HG03175 (cell line): ENCODE results near the gene PCDH12.
"Not testable (repeated sequence)": the region's sequence is repeated elsewhere in the genome, so short reads cannot be mapped to it uniquely, and the experiment has no call there.

Source experiments
- ATAC-seq: cut with Tn5 transposase; IDR thresholded peaks from one replicate; pipeline ENCODE4 v1.9.1; 2021; ENCODE audit warnings: mild to moderate bottlenecking, moderate library complexity; ENCODE audit not compliant: unreplicated experiment

PCDH12 gene

DNA sequence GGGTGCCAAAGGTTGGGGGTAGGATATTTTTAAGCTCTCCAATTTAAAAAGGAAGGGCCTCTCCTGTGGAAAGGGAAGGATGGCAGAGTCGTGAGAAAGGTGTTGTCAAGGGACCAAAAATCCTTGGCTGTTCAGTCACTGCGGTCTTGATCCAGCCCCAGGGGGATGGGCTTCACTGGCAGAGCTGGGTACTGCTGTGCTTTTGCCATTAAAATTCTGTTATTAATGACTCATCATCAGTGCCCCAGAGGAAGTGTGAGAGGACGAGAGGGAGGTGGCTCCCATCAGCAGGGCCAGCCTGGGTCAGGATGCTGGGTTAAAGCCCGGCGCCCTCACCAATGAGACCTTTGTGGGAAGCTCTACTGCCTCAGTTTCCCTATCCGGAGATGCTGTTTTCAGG is 16.7 kb downstream of the PCDH12 start:
- ATAC-seq, result no peak

DNA sequence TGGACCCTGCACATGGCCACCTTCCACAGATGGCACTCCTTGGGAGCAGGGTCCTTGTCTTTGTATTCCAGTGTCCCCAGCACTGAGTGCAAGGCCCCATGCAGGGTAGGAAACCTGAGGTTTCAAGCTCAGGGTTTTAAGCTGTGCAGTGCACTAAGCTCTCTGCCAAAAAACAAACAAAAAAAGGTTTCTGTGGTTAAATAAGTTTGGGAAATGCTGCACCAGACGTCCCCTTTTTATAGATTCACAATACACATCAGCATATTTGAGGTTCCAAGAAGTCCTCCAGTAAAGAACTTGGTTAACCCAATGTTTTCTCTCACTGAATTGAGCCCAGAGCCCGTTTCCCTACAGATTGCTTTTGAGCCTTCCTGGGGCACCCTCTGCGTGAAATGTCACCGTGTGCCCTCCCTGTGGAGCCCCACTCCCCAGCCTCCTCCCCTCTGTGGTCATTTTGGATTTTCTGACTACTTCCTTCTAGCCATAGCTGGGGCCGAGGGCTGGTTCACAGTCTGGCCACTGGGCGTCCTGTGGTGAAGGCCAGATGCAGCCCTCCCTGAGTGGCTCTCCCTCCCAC is 17.2 kb downstream of the PCDH12 start:
- no peak for ATAC-seq

DNA sequence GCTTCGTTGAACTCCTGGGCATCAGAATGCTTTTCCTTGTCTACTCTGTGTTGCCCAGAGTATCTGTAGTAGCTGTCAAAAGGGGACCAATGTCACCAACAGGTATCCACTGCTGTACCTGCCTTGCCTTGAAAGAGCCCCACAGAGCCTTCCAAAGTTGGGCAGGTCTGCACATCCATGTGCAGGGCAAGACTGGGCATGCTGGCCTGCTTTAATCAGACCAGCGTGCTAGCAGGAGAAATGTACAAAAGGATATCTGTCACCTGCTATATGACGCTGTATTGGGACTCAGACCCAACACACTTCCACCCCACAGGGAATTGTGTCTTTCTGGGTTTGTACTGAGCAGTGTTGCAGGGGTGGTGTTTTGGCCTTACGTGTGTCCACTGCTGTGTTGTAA is 22.5 kb downstream of the PCDH12 start:
- ATAC-seq, result no peak

DNA sequence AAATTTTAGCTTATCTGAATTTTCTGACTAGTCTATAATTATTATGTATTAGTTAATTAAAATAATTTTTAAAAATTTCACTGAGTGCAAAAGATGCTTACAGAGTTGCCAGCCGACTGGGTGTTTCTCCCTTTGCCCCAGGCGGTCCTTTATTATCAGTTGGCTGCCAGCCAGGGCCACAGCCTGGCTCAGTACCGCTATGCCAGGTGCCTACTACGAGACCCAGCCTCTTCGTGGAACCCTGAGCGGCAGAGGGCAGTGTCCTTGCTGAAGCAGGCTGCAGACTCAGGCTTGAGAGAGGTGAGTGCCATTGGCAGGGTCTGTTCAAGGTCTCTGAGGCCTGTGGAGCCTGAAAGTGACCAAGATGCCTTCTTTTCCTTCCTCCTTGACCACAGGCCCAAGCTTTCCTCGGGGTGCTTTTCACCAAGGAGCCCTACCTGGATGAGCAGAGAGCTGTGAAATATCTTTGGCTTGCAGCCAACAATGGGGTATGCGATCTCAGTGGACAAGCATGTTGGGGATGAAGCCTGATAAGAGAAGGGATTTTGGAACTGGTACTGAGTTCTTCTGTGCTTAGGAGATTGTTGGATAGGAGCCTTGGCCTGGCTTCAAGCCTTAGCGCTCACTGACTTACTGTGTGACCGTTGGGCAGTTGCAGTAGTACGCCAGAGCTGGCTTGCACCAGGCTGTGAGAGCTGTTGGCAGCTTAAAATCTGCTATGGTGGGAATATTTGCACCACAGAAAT is 23.7 kb downstream of the PCDH12 start:
- no peak for ATAC-seq

DNA sequence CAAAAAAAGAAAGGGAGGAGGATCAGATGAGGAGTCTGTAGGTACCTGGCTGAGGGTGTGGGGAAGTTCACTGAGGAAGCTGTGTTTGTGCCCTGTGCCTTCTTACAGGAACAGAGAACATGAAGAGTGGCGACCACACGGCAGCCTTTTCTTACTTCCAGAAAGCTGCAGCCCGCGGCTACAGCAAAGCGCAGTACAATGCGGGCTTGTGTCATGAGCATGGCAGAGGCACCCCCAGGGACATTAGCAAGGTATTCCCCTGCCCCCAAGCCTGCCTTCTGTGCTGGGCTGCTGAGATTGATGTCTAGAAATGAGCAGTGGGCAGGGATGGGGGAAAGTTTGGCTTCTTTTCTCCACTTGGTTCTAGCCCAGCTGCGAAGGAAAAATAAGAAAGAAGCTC is 24.9 kb downstream of the PCDH12 start:
- no peak for ATAC-seq

DNA sequence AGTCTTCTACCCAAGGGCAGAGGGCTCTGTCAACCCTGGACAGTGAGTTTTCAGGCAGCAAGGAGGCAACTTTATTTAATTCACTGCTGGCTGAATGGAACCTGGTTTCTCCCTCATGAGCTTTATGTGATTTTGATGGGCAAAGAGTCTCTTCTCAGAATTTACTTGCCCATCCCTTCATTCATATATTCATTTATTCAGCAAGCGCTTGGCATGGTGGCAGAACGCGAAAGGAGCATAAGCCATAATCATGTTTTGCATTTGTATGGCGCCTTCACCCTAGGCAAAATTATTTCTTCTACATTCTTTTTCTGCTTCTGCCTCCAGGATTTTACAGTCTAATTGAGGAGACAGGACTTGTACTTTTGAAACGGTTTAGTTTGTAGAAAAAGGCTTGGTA is 26.3 kb downstream of the PCDH12 start:
- ATAC-seq, result no peak

DNA sequence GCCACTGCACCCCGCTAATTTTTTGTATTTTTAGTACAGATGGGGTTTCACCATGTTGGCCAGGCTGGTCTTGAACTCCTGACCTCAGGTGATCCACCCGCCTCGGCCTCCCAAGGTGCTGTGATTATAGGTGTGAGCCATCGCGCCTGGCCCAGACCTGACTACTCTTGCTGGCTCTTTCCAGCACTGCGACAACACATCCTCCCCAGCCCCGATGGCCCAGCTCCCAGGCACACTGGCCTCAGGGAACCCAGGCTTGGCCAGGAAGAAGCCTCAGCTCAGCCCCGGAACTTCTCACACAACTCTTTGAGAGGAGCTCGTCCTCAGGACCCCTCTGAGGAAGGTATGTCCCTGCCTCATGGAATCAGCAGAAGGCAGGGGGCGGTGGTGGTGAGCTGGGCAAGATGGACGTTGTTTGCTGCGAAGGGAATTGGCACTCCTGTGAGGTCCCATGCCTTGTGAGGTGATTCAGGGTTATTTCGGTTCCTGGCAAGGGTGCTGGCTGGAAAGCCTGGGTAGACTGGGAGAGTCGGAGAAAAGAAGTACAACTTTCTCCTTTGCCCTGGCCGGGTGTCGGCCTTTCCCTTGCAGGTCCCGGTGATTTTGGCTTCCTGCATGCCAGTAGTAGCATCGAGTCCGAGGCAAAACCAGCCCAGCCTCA is 28.5 kb downstream of the PCDH12 start:
- ATAC-seq, result no peak

DNA sequence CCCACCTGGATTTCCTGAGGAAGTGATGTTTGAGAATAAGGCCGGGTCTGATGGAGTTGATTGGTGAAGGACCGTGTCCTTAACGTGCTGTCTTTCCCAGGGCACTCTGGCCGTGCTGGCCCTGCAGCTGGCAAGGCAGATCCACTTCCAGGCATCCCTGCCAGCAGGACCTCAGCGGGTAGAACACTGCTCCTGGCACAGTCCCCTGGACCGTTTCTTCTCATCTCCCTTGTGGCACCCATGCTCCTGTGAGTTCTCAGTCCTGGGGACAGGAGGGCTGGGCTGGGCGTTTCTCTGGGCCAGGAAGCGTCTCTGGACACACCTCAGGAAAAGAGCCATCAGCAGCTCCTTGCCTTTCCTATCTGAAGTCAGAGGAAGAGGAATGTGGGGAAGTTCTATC is 30.0 kb downstream of the PCDH12 start:
- no peak for ATAC-seq

DNA sequence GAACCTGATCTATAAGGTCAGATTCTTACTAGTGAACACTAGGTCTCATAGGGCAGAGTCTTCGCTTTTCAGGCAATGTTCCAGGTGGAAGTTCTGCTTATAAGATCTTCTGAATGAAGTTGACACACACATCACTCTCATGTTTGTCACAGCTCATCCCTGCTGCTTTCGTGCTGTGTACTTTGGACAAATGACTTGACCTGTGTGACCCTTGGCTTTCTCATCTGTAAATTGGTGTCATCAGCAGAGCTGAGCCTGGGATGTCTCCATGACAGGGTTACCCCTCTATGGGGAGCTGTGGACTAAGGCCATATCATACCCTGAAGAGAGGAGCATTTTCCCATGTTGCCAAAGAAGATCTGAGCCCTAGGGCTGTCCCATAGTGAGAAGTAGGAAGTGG is 31.6 kb downstream of the PCDH12 start:
- ATAC-seq, result no peak

DNA sequence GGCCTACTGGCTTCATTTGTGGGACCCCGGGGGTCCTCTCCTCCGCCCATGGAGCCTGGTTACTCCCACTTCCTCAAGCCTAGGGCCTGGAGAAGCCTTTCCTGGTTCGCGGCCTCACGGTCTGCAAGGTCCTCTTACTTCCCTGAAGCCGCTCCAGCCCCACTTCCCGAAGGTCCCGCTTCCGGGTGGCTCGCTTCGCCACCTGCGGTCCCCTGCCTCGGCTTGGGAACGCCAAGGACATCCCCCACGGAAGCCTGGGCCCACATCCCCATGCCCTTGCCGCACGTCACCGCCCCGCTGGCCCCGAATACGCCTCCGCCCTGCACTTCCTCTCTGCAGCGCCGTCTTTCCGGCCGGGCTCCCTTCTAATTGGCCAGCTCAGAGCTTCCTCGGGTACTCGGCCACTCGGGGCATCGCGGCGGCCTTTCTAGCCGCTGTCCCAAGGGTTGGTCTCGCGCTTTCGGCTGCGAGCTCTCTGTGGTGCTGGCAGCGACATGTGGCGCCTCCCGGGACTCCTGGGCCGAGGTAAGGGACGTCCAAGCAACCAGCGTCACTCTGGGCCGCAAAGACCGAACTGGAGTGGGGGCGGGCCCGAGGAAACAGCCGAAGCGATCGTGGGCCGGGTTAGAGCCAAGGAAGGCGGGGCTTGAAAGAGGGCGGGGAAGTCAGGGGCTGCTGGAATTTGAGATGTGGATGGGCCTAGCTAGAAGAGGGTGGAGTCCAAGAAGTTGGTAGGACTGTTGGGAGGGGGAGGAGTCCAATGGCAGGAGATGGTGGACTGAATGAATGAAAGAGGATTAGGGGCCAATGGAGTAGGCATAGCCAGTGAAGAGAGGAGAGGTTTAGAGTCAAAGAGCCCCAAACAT is 34.3 kb downstream of the PCDH12 start, which contains the start of gene DELE1:
DELE1 (plus strand) TSS at position 424 of the 866 bp plus-strand sequence; CDS start at position 495, 71 bp downstream.
- peak; percentile 98 for ATAC-seq

DNA sequence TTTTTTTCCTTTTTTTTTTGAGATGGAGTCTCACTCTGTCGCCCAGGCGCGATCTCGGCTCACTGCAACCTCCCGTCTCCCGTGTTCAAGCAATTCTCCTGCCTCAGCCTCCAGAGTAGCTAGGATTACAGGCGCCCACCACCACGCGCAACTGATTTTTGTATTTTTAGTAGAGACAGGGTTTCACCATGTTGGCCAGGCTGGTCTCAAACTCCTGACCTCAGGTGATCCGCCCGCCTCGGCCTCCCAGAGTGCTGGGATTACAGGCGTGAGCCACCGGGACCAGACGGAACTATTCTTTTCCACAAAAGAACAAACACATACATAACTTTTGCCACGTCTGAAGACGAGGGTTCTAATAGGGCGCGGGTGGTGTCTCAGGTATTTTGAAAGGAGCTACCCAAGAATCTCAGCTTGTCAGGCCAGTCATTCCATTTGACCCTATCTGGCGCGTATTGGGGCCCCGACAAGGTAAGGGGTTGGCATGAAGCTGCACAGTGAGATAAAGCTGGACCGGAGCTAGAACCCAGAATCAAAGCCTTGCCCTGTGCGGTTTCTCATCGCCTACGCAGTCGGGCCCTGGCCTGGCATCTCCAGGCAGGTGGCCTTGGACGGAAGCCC is 35.1 kb downstream of the PCDH12 start:
- not testable (repeated sequence) for ATAC-seq

DNA sequence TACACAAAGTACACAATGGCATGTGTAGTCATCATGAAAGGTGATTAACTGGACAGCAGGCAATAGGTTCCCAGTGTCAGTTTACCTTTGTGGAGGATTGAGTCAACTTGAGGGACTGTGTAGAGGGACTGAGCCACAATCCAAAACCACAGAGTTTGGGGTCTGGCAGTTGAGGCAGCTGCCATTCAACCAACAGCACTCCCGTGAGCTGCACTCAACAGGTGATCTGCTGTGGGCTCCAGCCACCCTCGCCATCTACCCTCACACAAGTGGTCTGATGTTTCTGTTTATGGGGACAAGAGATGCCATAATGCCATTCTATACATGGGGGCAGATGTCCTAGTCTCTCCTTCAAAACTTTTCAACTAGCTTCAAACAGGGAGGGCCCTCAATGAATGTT is 37.2 kb downstream of the PCDH12 start:
- no peak for ATAC-seq

DNA sequence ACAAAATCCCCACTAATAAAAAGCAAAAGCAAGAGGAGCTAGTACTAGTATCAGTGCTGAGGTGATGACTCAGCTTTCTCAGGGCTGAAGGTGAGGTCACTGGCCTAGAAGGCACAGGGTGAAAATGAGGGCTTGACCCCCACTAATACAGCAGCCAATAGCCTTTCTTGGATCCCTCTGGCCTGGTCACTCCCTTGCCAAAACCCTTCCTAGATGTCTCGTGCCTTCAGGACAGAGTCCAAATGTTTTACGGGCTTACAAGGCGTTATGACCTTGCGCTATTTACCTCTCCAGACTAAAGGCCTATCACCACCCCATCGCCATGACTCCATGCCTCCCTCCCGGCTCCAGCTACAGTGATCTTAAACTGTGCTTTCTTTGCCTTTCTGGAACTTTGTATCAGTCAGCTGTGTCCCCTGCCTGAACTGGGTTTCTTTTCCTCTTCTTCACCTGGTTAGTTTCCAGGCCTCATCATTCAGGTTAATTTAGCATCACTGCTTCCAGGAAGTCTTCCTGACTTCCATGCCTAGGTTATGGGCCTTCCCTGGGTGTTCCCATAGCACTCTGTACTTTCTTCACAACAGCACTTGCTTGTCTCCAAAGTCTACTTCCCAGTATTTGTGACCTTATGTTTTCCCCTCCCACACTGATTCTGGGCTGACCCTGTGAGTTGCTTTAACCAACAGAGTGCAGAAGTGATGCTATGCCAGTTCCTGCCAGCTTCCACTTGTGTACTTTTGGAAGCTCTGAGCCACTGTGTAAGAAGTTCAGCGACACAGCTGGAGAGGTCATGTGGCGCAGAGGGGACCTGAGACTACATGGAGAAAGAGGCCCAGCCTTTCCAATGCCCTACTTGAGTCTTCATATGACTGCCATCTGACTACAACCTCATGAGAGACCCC is 38.5 kb downstream of the PCDH12 start:
- ATAC-seq, result no peak

DNA sequence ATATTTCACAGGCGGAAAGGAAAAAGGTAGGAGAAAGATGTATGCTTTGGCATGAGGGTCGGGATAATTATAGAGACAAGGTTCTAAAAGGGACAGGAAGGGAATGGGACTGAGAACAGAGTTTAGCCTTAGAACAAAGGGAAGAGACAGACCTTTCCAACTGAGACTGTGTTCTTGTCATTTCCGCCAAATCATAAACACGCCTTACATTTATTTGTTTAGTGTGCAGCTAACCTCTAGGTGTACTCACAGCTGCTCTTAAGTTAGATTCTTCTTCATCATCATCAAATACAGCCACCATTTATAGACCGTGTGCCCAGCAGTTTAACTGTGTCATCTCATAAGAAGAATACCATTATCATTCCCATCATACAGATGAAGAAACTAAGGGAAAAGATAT is 40.2 kb downstream of the PCDH12 start:
- no peak for ATAC-seq

DNA sequence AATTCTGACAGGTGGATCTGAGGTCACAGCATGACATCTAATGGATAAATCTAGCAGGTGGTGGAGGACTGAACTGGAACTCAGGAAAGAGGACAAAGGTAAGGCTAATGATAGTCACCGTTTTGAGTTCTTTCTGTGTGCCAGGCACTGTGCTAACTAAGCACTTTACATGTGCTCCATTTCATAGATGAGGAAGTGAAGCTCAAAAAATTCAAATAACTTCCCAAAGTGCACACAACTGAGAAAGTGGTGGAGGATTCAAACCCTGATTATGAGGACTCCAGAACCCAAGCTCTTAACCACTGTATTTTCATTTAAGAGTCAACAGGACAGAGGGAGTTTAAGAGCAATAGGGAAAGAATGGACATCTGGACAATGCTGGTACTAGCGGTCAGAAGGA is 41.5 kb downstream of the PCDH12 start:
- no peak for ATAC-seq

DNA sequence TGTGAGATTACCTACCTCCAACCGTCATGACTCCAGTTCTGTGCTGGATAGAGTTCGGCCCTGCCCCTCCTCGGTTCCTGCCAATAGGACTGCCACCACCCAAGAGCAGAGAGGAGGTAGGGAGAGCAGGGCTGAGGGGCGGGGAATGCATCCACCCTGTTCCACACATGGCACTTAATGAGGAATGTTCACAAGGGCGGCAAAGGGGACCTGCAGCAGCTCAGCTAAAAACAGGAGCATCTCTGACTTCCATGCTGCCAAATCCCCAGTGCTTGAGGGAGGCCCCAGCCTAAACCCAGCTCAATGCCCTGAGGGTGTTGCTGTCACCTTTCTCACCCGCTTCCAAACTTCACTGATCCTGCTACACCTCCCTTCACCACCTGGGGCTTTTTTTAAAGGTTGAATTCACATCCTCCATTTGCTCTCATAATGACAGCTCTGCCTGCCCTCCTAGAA is 42.1 kb downstream of the PCDH12 start:
- no peak for ATAC-seq

DNA sequence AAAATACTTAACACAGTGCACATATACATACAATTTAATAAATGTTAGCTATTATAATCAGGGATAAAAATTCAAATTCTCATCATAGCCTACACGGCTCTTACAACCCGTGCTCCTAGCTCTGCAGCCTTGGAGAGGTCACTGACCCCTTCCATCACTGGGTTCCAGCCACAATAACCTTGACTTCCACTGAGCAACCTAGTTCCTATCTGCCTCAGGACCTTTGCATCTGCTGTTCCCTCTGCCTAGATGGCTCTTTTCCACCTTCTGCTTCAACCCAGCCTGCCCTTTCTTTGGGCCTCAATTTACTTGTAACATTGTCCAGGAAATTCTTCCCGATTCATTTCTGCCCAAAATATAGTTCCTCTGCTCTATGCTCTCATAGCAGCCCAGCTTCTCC is 43.2 kb downstream of the PCDH12 start:
- no peak for ATAC-seq

DNA sequence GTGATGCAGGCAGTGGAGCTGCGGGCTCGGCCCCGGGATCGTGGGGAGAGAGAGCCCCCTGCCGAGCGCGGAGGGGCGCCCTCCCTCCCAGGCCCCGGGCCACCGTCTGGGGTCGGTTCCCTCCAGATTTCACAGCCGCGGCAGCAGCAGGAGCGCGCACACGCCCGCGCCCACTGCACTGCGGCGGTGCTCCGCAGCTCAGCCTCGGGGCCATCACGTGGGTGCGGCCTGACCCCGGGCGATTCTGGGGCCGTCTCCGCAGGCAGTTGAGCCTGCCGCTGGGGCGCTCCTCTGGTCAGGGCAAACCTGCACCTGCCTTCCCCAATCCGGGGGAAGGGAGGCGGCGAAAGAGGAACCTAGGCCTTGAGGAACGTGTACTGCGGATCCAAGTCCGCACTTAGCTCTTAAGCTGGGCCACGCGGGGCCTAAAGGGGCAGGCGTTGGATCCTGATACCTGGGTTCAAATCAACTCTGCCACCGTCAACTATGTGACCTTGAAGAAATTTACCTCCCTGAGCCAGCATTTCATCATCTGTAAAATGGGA is 43.7 kb downstream of the PCDH12 start:
- peak; percentile 73 for ATAC-seq

DNA sequence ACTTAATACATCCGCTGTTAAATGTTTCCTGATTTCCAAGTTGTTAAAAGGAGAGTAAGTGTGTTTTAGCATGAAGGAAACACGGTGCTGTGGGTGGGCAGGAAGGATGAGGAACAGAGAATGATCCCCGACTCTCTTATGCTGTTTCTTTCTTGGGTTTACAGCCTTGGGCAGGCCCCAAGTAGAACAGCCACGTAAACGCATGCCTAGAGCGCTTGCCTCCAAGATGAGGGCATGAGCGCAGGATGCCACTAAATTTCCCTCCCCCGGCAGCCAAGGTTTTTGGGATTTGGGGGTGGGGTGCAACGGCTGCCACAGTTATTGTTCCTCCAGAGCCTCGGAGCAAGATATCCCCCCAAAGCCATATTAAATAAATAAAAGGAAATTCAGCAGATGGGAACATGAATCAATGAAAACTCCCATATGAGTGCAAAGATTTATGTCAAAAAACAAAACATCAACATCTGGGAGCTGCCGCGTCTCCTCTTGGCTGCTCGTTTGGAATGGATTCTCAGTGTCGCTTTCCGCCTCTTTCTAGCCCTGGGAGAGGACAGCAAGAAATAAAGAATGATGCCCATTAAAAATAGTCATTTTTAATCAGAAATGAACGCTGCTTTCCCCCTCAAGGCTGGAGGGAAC is 44.3 kb downstream of the PCDH12 start:
- ATAC-seq, result no peak
